Activated B cell treated with CpG ODN at 0.5 μM for 24 hours (primary cell): Measurements from ENCODE around the gene SMARCB1. TPM values are rescaled to one million over a fixed set of nuclear protein-coding genes. Genes with fewer than 3 reads are reported as not detected.

Experiments
- ATAC-seq: fragments of 200-7000 bp; cut with Tn5 transposase; one replicate; pipeline ENCODE4 v1.10.0; 2021; ENCODE audit warnings: low read depth, mild to moderate bottlenecking, moderate library complexity
- CTCF ChIA-PET: fragments of 350-600 bp; sonication (Branson Sonifier 250); formaldehyde crosslinking; loops from one replicate; lab custom pipeline; 2021; ENCODE audit warnings: antibody characterized with exemption; lab: Charles Lee
- POLR2A ChIA-PET: fragments of 350-600 bp; sonication (Branson Sonifier 250); formaldehyde crosslinking; loops from one replicate; lab custom pipeline; 2021; ENCODE audit warnings: antibody characterized with exemption; lab: Charles Lee
- DNase-seq: peaks from one replicate; pipeline ENCODE4 v3.0.0; 2022
- H3K27ac Mint-ChIP-seq: one replicate; pipeline ENCODE4 v1.8.0; 2020; ENCODE audit warnings: mixed read lengths
- H3K27me3 Mint-ChIP-seq: one replicate; pipeline ENCODE4 v1.8.0; 2021; ENCODE audit warnings: mixed read lengths
- H3K36me3 Mint-ChIP-seq: one replicate; pipeline ENCODE4 v1.8.0; 2021; ENCODE audit warnings: low read depth, mixed read lengths
- H3K4me1 Mint-ChIP-seq: one replicate; pipeline ENCODE4 v1.8.0; 2021; ENCODE audit warnings: mixed read lengths
- H3K4me3 Mint-ChIP-seq: one replicate; pipeline ENCODE4 v1.8.0; 2020; ENCODE audit warnings: mild to moderate bottlenecking, mixed read lengths
- H3K9me3 Mint-ChIP-seq: one replicate; pipeline ENCODE4 v1.8.0; 2020; ENCODE audit warnings: mixed read lengths
- intact Hi-C: fragments of 100-400 bp; cut with micrococcal nuclease; formaldehyde crosslinking; loops from one replicate; pipeline ENCODE4 v1.15.1; 2024
- total RNA-seq: library from RNA; stranded (reverse); gene quantifications from 2 replicates; pipeline ENCODE4 v1.2.3, GENCODE V29; 2022
- TF ChIP-seq, protein P1 (sequence below): fragments of 200-600 bp; IDR thresholded peaks from one replicate; pipeline ENCODE4 v1.8.0; 2022; ENCODE audit warnings: antibody characterized with exemption, mild to moderate bottlenecking

The SMARCB1 gene
- total RNA-seq, 1 donor from 2014 or later: 161 TPM

- Mint-ChIP-seq H3K27me3 (no peaks in the 10 kb centered on the region), H3K9me3 (no peaks in the 10 kb centered on the region), H3K4me3 (peak within 1 kb of the TSS; percentile 87), H3K4me1 (peaks cover 62% of the 10 kb centered on the region), H3K27ac (peak within 1 kb of the TSS; percentile 95), H3K36me3 (no peaks in the 10 kb centered on the region)
- ChIA-PET CTCF (interaction anchor here (0.9 kb wide), 2 partner anchors 17 to 55 kb away, joined by 3 read pairs; no protein-coding TSS in a partner anchor), POLR2A (interaction anchor here (0.6 to 10.8 kb wide), 15 partner anchors 10 to 143 kb away, joined by 3 to 229 read pairs (median 6); partner anchors contain the start of genes C22orf15, CHCHD10, MIF and MMP11)
- intact Hi-C loops: loop anchor here (1.0 to 10.0 kb wide), 2 partner anchors 55 to 684 kb away; no protein-coding TSS in a partner anchor
- TF ChIP-seq, protein P1, sequence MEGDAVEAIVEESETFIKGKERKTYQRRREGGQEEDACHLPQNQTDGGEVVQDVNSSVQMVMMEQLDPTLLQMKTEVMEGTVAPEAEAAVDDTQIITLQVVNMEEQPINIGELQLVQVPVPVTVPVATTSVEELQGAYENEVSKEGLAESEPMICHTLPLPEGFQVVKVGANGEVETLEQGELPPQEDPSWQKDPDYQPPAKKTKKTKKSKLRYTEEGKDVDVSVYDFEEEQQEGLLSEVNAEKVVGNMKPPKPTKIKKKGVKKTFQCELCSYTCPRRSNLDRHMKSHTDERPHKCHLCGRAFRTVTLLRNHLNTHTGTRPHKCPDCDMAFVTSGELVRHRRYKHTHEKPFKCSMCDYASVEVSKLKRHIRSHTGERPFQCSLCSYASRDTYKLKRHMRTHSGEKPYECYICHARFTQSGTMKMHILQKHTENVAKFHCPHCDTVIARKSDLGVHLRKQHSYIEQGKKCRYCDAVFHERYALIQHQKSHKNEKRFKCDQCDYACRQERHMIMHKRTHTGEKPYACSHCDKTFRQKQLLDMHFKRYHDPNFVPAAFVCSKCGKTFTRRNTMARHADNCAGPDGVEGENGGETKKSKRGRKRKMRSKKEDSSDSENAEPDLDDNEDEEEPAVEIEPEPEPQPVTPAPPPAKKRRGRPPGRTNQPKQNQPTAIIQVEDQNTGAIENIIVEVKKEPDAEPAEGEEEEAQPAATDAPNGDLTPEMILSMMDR: no peak
- ATAC-seq: peak; percentile 58
- DNase-seq: peak; percentile 90
These were observed 35.9 kb upstream of the SMARCB1 start, which contains the start of gene ZNF70 for GRCh38 chr22:23750714-23751440. Gene ZNF70 (minus strand): TSS chr22:23751112. CDS start chr22:23745140, 5,972 bp downstream.

DNA sequence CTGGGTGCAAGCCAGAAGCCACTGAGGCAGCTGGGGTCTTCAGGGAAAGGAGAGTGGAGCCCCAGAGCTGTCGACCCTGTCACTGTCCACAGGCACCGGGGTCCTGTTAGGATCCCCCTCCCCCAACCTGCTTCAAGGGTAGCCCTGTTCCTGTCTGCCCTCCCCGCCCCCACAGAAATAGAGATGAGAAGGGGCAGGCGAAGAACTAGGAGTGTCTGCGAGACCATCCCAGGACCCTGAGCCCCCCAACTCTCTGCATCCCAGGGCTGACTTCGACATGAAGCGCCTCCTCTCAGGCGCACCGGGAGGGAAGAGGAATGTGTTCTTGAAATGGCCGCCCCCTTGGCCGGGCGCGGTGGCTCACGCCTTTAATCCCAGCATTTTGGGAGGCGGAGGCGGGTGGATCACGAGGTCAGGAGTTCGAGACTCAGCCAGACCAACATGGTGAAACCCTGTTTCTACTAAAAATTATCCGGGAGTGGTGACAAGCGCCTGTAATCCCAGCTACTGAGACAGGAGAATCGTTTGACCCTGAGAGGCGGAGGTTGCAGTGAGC is 35.2 kb upstream of the SMARCB1 start:
- Mint-ChIP-seq H3K27me3 (no peaks in the 10 kb centered on the region), H3K4me1 (peaks cover 61% of the 10 kb centered on the region), H3K36me3 (no peaks in the 10 kb centered on the region), H3K27ac (peak overlapping the region; percentile 95), H3K9me3 (no peaks in the 10 kb centered on the region), H3K4me3 (peak overlapping the region; percentile 87)
- CTCF ChIA-PET: interaction anchor here (0.9 to 1.7 kb wide), 4 partner anchors 17 to 106 kb away, joined by 3 to 7 read pairs (median 4); partner anchors contain the start of gene SLC2A11
- TF ChIP-seq, protein P1: no peak
- ATAC-seq (no peak), DNase-seq (no peak)
- POLR2A ChIA-PET: interaction anchor here (0.6 to 10.8 kb wide), 19 partner anchors 10 to 982 kb away, joined by 3 to 229 read pairs (median 7); partner anchors contain the start of genes C22orf15, CHCHD10, DERL3 and GUCD1
- intact Hi-C loops: loop anchor here (1.0 to 10.0 kb wide), 2 partner anchors 55 to 683 kb away; no protein-coding TSS in a partner anchor

GRCh38 chr22:23752090-23752691 is 34.6 kb upstream of the SMARCB1 start:
- peaks cover 65% of the 10 kb centered on the region for H3K4me1 Mint-ChIP-seq

GRCh38 chr22:23752750-23753149 is 34.0 kb upstream of the SMARCB1 start:
- Mint-ChIP-seq H3K4me1 (peaks cover 67% of the 10 kb centered on the region), H3K4me3 (peak overlapping the region; percentile 87), H3K9me3 (no peaks in the 10 kb centered on the region), H3K27ac (peak overlapping the region; percentile 95), H3K27me3 (no peaks in the 10 kb centered on the region), H3K36me3 (no peaks in the 10 kb centered on the region)
- TF ChIP-seq, protein P1: no peak
- ChIA-PET CTCF (interaction anchor here (1.1 to 1.7 kb wide), 2 partner anchors 97 to 105 kb away, joined by 3 to 5 read pairs; partner anchors contain the start of gene SLC2A11), POLR2A (interaction anchor here (0.5 to 10.8 kb wide), 15 partner anchors 9 to 803 kb away, joined by 3 to 229 read pairs (median 8); partner anchors contain the start of genes C22orf15, CABIN1, CHCHD10 and DERL3)
- intact Hi-C loops: loop anchor here (1.0 to 10.0 kb wide), 9 partner anchors 11 to 682 kb away; partner anchors contain the start of gene SMARCB1
- DNase-seq (peak; percentile 45), ATAC-seq (peak; percentile 56)

More at GRCh38 chr22:23752090-23752691, 34.6 kb upstream of the SMARCB1 start:
- no peaks in the 10 kb centered on the region for H3K36me3 Mint-ChIP-seq
- intact Hi-C loops: loop anchor here (1.0 to 10.0 kb wide), 9 partner anchors 11 to 683 kb away; partner anchors contain the start of gene SMARCB1
- DNase-seq: peak; percentile 81
- H3K27ac Mint-ChIP-seq: peak overlapping the region; percentile 95
- H3K9me3 Mint-ChIP-seq: no peaks in the 10 kb centered on the region
- no peaks in the 10 kb centered on the region for H3K27me3 Mint-ChIP-seq
- POLR2A ChIA-PET: interaction anchor here (0.5 to 10.8 kb wide), 20 partner anchors 10 to 983 kb away, joined by 3 to 229 read pairs (median 6); partner anchors contain the start of genes C22orf15, CABIN1, CHCHD10 and DERL3
- peak; percentile 73 for ATAC-seq
- CTCF ChIA-PET: interaction anchor here (1.1 to 1.7 kb wide), 3 partner anchors 98 to 105 kb away, joined by 3 to 7 read pairs (median 5); partner anchors contain the start of gene SLC2A11
- peak overlapping the region; percentile 87 for H3K4me3 Mint-ChIP-seq
- TF ChIP-seq, protein P1: no peak
